Fibroblast of skin of left quadriceps (primary cell): ENCODE data around the gene RSAD1.

Source experiments
- DNase-seq, 2 experiments: peaks; one replicate each; pipeline ENCODE4 v3.0.0-alpha.2; 2013; ENCODE audit warnings: low read depth in 2 of 2

The RSAD1 gene

DNA sequence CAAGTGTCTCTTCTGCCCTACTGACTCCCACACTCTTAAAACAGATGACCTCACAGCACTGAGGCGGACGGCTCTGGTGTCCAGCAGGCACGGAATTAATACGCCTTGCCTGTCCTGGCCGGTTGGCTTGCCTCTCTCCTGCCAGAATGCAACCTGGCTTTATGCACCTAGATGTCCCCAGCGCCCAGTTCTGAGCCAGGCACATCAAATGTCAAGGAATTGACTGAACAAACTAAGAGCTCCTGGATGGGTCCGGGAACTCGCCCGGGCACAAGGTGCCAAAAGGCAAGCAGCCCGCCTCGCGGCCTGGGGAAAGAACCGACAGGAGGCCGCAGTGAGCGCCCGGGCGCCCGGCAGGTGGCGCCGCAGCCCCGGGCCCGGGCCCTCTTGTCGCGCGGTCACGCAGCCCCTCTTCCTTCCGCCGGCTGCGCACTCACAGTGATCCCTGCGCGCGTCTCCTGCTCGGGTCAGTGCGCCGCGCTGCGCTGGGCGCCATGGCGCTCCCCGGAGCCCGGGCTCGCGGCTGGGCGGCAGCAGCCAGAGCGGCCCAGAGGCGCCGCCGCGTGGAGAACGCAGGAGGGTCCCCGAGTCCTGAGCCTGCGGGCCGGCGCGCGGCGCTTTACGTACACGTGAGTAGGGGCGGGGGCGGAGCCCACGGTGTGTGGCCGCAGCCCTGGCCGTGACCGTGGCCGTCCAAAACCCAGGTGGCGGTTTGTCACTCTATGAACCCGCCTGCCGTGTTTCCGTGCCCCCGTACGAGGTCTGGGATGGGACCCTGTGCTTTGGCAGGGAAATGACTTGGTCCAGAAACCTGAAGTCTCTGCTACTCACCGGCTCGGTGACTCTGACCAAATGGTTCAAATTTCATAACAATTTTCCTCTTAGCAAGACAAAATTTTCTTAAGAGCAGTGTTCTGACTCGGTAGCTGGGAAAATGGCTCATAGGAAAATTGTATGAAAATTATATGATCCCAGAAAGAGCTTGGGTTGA lies at the start of gene RSAD1:
TSS of gene RSAD1 (plus strand) at position 470 of the 991 bp plus-strand sequence. CDS start at position 495, 25 bp downstream.
- DNase-seq = peak; percentile 73 to 74

DNA sequence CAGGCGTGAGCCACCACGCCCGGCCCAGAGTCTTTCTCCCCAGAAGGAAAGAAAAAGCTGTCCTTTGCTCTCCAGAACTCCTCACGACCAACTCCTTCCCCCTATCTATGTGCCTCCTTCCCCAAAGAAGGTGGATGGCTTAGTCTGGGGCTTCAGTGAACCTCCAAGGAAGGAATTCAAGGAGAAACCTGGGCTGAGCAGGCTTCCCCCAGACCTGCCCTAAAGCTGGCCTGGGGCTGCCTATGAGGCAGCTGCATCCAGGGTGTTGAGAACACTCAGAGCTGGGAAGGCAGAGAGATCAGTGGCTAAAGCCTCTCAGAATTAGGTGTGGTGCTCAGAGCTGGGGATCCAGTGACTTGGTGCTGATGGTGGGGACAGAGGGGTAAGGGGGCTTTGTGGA lies 48.9 kb upstream of the RSAD1 start:
- no peak for DNase-seq

DNA sequence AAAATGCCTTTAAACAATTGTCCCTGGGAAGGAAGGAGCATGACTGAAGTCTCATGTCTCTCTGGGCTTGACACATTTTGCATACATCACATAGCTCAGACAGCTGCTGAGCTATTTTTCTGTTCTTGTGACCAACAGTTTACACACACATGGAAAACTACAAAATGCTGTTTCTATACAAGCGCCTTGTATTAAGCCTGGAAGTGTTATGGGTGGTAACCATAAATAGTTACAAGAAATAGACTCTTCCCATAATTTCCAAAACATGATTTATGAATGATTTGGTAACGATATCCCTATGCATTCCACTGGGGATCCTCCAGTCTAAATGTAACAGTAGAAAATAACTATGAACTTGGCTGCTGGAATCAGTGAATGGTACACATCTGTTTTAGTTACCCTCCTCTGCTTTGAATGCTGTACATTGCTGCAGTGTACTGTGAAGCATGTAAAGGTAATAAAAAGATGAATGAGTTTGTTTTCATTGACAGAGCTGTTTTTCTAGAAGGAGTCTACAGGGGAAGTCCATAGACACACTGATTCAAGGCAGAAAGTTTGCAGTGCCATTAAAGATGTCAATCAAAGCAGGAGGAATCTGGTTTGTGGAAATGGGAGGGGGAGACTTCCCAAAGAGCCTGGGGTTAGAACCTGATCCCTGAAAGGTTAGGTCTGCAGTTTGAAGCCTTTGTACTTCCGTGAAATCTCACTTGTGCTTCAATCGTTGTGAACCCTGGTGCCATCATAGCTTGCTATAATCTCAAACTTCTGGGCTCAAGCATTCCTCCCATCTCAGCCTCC lies 47.6 kb upstream of the RSAD1 start:
- peak in 1 of 2 experiments; percentile 20 for DNase-seq

DNA sequence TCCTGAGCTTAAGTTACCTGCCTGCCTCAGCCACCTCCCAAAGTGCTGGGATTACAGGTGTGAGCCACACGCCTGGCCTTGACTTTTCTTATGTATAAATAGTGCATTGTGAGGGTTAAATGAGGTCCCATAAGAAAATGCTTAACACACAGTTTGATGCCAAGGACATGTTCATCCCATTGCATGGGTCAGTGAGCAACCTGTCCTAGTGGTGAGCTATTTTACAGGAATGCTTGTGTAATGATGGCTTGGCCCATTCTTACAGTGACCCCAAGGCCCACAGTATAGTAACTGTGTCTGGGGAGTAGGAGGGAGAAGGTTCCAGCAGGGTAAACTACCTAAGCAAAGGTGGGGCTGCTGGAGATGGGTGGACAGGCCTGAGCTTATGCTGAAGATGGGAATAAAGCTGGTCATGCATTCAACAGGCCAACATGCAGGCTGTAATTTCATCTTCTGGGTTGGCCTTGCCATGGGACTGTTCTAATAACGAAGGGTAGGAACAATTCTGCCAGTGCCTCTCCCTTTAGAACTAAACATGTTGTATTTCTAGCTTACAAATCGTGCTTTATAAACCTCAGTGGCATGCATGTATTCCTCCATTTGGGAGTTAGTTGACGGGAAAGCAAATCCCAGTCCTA lies 46.4 kb upstream of the RSAD1 start:
- DNase-seq = no peak

DNA sequence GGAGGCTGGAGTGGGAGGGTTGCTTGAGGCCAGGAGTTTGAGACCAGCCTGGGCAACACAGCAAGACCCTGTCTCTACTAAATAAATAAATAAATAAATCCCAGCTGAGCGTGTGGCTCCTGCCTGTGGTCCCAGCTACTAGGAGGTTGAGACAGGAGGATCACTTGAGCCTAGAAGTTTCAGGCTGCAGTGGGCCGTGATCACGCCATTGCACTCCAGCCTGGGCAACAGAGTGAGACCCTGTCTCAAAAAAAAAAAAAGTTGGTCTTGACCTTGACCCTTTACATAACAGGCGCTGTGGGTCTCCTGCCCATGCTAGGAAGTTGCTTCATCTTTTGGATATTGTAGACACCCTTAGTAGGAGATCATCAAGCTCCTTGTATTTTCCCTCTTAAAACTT lies 41.3 kb upstream of the RSAD1 start:
- DNase-seq = no peak

DNA sequence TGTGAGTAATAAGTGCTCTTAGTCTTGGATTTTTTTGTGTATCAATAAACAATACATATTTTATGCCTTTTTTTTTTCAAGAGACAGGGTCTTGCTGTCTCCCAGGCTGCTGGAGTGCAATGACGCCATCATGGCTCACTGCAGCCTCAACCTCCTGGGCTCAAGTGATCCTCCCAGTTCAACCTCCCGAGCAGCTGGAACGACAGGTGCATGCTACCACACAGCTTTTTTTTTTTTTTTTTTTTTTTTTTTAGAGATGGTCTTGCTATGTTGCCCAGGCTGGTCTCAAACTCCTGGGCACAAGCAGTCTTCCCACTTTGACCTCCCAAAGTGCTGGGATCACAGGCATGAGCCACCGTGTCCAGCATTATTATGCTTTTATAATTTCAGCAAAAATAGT lies 39.7 kb upstream of the RSAD1 start:
- DNase-seq = no peak

DNA sequence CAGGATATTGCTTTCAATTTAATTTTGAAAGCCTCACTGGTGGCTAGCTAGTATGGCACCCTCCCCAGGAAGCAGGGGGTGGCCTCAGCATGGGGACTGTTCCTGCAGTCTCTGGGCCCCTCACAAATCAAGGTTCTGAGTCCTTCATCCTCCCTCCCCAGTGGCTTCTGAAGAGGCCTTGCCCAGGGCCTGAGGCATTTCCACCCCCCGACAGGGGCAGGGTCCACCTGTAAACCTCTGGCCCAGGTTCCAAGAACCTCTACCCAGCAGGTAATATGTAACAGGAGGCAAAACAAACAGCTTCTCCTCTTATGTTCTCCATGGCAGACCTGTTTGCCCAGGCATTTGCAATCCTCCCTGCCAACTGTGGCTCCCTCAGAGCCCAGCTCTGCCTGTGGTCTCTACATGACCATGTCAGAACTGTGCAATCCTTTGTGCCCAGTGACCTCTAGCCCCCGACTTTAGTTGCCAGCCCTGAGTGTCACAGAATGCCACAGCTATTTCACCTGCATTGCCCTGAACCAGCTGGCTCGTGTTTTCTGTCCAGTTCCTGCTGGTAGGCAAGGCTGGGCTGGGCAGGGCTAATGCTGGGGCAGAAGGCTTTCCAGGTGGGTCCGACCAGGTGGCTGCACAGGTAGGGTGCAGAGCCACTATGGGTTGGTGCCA lies 38.4 kb upstream of the RSAD1 start:
- DNase-seq = no peak

DNA sequence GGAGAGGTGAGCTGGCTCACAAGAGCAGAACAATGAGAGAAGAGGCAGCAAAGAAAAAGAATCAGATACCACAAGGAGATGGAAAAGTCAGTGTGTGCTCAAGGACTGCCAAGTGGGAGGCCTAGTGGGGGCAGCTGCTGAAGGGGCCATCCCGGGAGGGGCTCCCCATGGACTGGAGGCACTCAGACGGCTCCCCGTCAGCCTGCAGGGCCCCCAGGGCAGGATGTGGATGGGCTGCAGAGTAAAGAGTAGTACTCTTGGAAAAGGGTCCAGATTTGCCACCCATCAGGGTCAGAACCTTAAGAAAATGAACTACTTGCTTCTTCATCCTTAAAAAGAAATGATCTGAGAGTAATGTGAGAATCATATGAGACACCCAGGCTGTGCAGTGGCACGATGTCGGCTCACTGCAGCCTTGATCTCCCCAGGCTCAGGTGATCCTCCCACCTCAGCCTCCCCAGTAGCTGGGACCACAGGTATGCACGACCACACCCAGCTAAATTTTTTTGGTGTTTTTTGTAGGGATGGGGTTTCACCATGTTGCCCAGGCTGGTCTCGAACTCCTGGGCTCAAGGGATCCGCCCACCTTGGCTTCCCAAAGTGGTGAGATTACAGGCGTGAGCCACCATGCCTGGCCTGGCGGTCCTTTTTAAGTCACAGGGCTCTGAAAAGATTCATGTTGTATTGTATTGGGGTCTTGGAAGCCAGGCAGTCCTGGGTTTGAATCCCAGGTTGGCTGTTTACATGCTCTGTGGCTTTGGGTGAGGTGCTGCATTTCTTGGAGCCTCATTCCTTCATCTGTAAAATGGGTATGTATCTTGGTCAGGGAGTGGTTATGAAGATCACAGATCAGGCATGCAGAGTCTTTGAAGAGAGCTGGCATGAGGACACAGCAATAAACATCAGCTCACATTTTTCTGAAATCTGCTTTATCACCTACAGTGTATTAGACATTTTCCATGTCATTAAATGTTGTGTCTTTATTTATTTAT lies 37.5 kb upstream of the RSAD1 start:
- DNase-seq = no peak

DNA sequence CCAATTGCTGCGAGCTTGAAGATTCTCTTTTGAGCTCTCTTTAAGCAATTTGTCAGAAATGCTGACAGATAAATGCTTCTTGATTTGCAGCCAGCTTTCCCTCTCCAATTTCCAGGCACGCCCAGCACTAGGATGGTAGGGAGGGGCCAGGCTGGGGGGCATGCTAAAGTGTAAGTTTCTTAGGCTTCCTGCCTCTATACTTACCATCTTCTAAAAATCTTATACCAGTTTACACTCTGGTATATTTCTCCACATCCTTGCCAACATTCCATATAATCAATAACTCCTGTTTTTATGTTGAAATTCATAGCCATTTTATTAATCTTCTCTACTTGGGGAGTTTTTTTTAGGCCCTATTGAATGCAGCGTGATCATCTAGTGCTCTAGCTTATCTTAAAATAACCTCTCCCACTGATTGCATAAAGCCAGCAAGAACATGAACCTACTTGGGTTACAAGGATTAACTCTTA lies 35.1 kb upstream of the RSAD1 start:
- DNase-seq = no peak

DNA sequence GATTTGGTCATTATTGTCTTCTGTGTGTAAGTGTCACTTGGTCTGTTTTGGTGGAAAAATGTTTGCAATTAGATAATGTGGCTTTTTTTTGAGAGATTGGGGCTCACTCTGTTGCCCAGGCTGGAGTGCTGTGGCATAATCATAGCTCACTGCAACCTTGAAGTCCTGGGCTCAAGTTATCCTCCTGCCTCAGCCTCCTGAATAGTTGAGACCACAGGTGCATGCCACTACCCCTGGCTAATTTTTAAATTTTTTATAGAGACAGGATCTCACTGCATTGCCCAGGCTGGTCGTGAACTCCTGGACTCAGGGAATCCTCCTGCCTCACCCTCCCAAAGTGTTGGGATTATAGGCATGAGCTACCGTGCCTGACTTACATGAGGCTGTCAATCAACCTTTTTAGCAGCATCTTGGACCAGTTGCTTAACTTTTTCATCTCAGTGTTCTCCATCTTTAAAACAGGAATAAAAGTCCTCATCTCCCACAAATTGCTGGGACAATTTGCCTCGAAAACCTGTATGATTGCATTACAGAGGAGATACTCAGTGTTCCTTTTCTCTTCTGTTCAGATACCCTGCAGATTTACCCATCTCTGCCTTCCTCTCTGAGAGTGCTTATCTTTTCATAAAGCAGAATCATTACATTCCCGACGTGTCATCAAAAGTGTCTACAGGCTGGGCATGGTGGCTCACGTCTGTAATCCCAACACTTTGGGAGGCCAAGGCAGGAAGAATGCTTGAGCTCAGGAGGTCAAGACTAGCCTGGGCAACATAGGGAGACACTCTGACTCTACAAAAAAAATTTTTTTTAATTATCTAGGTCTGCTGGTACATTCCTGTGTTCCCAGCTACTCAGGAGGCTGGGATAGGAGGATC lies 33.6 kb upstream of the RSAD1 start:
- DNase-seq = no peak

DNA sequence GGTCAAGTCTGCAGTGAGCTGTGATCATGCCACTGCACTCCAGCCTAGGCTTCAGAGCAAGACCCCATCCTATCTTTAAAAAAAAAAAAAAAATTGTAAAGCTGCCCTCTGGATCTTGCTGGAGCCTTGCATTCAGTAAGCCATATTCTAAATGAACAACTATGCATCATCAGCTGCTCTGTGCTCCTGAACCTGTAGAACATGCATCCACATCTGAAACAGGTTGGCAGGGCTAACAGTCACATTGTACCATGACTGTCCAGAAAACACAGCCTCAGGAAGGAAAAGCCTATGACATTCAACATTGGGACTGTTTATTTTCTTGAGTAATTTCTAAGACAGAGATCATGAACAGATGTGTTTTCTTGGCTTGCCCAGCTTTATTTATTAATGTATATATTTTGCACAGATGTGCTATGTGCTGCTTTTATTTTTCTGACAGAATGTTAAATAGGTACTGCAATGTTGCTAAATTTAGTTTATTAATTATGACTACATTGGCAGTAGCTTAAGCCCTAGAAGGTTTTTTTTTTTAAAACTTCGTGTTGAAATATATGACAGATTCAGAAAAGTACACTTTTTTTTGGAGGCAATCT lies 32.8 kb upstream of the RSAD1 start:
- no peak for DNase-seq

DNA sequence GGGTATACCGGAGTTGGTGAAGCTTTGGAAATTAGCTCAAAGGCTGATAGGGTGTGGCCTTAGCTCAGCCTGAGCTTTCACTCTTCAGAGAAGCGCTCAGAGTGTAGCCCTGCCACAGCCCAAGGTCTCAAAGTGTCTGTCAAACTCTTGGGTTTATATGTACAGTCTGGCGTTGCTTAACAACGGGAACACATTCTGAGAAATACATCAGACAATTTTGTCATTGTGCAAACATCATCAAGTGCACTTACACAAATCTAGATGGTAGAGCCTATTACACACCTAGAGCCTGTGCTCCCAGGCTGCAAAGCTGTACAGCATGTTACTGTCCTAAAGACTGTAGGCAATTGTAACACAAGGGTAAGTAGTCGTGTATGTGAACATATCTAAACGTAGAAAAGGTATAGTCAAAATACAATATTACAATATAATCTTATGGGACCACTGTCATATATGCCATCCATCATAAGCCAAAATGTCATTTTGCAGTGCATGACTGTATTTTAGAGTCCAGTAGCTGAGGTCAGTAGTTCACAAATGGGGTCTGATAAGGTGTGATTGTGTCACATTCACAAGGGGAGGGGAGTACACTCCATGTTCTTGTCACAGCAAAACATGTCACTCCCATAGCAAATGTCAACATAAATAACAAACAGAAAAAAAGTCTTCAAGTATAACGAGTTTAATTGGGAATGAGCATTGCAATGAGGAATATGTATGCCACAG lies 30.6 kb upstream of the RSAD1 start:
- no peak for DNase-seq

DNA sequence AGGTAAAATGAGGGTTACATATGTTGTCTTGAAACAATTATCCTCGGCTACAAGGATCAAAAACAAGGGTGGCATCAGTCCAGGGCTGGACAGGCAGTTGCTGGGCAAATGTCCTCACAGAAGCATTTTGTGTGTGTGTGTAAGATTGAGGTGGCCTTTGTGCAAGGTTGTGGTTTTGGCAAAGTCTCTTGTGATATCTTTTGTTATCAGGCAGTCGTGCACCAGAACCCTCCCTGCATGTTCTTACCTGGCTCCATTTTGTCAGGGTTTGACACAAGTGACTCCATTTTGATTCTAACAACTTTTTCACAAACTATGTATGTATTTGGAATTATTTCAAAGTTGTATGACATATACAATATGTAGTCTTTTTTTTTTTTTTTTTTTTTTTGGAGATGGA lies 30.0 kb upstream of the RSAD1 start:
- no peak for DNase-seq

DNA sequence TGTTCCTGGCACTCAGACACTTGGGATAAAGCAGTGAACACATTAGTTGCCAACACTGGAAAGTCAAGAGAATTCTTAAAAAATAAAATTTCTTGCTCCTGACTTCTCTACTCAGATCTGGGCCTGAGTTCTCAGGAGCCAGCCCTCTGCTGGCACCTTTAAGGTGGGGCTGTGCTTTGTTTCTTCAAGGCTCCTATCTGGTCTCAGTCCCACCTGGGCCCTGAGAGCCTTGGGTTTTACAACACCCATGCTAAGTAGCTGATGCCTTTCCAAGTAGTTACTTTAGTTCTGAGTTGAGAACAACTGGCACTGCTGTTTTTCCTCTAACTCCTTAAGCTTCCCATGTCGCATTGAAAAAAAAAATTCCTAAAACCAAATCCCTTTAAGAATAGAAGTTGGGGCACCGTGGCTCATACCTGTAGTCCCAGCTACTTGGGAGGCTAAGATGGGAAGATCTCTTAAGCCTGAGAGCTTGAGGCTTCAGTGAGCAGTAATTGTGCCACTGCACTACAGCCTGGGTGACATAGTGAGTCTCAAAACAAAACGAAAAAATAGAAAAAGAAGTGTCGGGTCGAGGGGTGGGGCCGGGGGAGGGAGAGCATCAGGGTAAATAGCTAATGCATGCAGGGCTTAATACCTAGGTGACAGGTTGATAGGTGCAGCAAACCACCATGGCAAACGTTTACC lies 26.6 kb upstream of the RSAD1 start:
- DNase-seq = no peak

DNA sequence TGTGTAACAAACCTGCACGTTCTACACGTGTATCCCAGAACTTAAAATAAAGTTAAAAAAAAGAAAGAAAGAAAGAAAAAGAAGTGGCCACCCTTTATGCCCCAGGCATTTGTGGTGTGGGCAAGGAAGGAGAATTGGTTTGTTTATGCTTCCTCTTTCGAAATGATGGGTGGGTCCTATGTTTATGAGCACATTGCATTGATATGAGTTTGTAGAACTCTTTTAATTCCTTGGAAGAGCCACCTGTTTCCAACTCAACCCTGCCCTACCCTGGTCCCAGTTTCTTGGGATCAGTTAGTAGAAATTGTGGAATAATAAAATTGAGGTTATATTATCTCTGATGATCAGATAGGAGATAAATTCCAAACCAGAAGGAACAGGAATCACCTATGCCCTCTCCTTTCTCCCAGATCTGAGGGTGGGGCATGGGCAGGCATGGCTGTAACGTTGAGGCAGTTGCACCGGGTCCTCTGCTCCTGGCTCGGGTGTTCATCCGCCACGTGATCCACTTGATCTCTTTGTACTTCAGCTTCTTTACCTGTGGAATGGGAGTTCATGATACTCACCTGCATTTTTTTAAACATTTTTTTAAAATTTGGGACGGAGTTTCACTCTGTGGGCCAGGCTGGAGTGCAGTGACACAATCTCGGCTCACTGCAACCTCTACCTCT lies 25.9 kb upstream of the RSAD1 start:
- DNase-seq = no peak

DNA sequence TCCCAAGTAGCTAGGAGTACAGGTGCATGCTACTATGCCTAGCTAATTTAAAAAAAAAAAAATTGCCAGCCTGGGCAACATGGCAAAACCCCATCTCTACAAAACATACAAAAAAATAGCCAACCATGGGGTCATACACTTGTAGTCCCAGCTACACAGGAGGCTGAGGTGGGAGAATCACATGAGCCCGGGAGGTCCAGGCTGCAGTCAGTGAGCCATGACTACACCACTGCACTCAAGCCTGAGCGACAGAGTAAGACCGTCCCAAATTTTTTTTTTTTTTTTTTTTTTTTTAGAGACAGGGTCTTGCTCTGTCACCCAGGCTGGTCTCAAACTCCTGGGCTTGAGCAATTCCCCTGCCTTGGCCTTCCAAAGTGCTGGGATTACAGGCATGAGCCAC lies 24.8 kb upstream of the RSAD1 start:
- no peak for DNase-seq

DNA sequence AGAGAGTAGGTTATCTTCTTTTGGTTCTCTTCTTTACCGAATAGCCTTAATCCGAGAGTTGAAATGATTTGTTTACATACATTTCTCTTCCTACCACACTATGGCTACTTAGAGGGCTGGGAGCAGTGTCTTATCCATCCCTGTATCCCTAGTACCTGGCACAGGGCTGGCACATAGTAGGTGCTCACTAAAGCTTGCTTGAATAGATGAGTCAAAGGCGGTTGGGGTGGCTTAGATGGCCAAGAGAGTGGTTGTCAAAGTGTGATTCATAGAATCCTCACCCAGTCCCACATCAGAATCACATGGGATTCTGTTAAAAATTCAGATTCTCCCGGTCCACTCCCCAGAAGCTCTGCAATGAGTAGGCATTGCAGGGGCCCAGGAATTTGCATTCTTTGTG lies 21.0 kb upstream of the RSAD1 start:
- no peak for DNase-seq
